C4-2B (cell line): ENCODE results near the gene FAM149A.

Source experiments
- ZFX ChIP-seq: fragments of 450-650 bp; IDR thresholded peaks from 2 replicates; pipeline ENCODE4 v1.6.1; 2017
- TF ChIP-seq, protein P1 (sequence below): fragments of 450-650 bp; conservative IDR thresholded peaks from 2 replicates; pipeline ENCODE4 v1.5.1; 2017; ENCODE audit warnings: mild to moderate bottlenecking

DNA sequence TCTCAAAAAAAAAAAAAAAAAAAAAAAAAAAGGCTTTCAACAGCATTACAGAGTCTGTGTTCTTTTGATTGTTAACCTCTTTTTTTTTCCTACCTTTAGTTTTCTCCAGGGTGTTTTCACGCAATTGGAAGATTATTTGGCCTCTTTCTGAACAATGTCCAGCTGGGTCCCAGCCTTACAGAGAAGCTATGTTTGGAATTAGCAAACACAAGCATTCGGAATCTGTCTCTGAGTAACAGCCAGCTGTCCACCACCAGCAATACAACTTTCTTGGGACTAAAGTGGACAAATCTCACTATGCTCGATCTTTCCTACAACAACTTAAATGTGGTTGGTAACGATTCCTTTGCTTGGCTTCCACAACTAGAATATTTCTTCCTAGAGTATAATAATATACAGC is 22.3 kb upstream of the FAM149A start:
- TF ChIP-seq, protein P1, sequence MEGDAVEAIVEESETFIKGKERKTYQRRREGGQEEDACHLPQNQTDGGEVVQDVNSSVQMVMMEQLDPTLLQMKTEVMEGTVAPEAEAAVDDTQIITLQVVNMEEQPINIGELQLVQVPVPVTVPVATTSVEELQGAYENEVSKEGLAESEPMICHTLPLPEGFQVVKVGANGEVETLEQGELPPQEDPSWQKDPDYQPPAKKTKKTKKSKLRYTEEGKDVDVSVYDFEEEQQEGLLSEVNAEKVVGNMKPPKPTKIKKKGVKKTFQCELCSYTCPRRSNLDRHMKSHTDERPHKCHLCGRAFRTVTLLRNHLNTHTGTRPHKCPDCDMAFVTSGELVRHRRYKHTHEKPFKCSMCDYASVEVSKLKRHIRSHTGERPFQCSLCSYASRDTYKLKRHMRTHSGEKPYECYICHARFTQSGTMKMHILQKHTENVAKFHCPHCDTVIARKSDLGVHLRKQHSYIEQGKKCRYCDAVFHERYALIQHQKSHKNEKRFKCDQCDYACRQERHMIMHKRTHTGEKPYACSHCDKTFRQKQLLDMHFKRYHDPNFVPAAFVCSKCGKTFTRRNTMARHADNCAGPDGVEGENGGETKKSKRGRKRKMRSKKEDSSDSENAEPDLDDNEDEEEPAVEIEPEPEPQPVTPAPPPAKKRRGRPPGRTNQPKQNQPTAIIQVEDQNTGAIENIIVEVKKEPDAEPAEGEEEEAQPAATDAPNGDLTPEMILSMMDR, result no peak
- no peak for TF ChIP-seq ZFX
